Mucosa of descending colon (tissue), 3 donors: Measurements from ENCODE around the gene ADAMTS4. TPM values are rescaled to one million over a fixed set of nuclear protein-coding genes. Genes with fewer than 3 reads are reported as not detected.

Experiments
- ATAC-seq: fragments of 200-7000 bp; cut with Tn5 transposase; one replicate; pipeline ENCODE4 v1.9.1; 2020; ENCODE audit warnings: mild to moderate bottlenecking, moderate library complexity
- DNase-seq, 3 donors: peaks; one replicate each; pipeline ENCODE4 v3.0.0-alpha.2; 2020
- H3K36me3 ChIP-seq: fragments of 200-600 bp; one replicate; pipeline ENCODE4 v1.8.0; 2021; ENCODE audit warnings: low read depth, mild to moderate bottlenecking
- H3K4me1 ChIP-seq: fragments of 200-600 bp; one replicate; pipeline ENCODE4 v1.8.0; 2021; ENCODE audit warnings: low read depth, mild to moderate bottlenecking
- H3K4me3 ChIP-seq: fragments of 200-600 bp; one replicate; pipeline ENCODE4 v1.8.0; 2021; ENCODE audit warnings: mild to moderate bottlenecking
- H3K9me3 ChIP-seq: fragments of 200-600 bp; one replicate; pipeline ENCODE4 v1.8.0; 2021; ENCODE audit warnings: mild to moderate bottlenecking
- intact Hi-C, 2 donors: fragments of 100-400 bp; cut with DNase I in 1 of 2; cut with micrococcal nuclease in 1 of 2; formaldehyde crosslinking; loops; one replicate each; pipeline versions ENCODE4 v1.11.0 to v1.11.1; 2022; cut with DNase I, micrococcal nuclease
- total RNA-seq, 3 donors: library from RNA; stranded (reverse); fragmentation: NEBNext Ultra II Directional in 2 of 3; extraction: Animal tissue kit (Norgen Biotek cat#: 25700) in 2 of 3; gene quantifications; one replicate each; pipeline versions ENCODE4 v1.2.1 to v1.2.4, GENCODE V29; 2021 to 2023
- TF ChIP-seq, protein P1 (sequence below): fragments of 200-600 bp; IDR thresholded peaks from one replicate; pipeline ENCODE4 v1.8.0; 2022; ENCODE audit warnings: antibody characterized with exemption, mild to moderate bottlenecking
- donor health status: DM: no; HTN: no; CAD: no; lungs with moderate emphysema.
- donor health status: DM: no; HTN: no; CAD: no.
- donor health status: DM: no; HTN: yes; CAD: no.

Gene ADAMTS4
- total RNA-seq, 3 donors from 2014 or later: 0.96 to 7.2 (median 3.8) TPM

DNA sequence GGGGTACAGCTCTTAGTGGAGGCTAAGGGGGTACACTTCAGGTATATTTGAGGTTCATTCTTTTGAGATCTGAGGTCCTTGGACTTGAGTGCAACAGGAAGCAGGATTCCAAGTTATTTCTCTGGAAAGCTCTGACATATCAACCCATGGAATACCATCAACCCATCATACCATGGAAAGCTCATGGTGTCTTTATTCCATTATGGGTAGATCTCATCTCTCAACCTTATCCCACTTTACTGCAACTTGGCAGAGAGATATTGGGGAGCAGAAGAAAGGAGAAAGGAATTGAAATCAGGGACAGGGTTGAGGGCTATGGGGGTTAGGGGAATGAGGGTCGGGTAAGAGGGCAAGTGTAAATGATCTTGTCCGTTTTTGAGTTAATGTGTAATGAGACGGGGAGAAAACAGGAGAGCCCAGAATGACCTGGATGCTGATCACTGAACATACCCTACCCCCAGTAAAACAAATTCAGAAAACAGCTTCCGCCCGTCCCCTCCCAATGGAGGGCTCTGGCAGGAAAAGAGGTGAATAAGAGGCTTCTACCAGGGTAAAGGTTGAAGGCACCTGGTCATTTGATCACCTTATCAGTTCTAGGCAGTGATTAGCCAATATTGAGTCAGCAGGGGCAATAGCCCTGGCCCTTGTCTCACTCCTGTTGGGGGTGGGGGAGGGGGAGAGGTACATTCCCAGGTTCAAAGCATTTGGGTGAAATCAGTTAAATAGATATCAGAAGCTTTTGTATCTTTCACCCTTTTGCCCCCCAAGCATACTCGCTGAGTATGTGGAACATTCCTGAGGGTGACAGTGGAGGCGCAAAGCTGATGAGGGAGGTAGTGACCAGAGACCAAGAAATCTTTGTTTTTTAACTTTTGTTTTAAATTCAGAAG lies 25.2 kb upstream of the ADAMTS4 start:
- intact Hi-C loops: loop anchor here in 1 of 2 donors (10.0 kb wide), 1 partner anchor 161 kb away; no protein-coding TSS in a partner anchor
- no peak overlapping the region for H3K4me3 ChIP-seq
- no peaks in the 10 kb centered on the region for H3K9me3 ChIP-seq
- H3K4me1 ChIP-seq: peaks cover 18% of the 10 kb centered on the region
- ATAC-seq: no peak
- no peaks in the 10 kb centered on the region for H3K36me3 ChIP-seq
- DNase-seq: no peak
- TF ChIP-seq, protein P1, sequence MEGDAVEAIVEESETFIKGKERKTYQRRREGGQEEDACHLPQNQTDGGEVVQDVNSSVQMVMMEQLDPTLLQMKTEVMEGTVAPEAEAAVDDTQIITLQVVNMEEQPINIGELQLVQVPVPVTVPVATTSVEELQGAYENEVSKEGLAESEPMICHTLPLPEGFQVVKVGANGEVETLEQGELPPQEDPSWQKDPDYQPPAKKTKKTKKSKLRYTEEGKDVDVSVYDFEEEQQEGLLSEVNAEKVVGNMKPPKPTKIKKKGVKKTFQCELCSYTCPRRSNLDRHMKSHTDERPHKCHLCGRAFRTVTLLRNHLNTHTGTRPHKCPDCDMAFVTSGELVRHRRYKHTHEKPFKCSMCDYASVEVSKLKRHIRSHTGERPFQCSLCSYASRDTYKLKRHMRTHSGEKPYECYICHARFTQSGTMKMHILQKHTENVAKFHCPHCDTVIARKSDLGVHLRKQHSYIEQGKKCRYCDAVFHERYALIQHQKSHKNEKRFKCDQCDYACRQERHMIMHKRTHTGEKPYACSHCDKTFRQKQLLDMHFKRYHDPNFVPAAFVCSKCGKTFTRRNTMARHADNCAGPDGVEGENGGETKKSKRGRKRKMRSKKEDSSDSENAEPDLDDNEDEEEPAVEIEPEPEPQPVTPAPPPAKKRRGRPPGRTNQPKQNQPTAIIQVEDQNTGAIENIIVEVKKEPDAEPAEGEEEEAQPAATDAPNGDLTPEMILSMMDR: no peak

DNA sequence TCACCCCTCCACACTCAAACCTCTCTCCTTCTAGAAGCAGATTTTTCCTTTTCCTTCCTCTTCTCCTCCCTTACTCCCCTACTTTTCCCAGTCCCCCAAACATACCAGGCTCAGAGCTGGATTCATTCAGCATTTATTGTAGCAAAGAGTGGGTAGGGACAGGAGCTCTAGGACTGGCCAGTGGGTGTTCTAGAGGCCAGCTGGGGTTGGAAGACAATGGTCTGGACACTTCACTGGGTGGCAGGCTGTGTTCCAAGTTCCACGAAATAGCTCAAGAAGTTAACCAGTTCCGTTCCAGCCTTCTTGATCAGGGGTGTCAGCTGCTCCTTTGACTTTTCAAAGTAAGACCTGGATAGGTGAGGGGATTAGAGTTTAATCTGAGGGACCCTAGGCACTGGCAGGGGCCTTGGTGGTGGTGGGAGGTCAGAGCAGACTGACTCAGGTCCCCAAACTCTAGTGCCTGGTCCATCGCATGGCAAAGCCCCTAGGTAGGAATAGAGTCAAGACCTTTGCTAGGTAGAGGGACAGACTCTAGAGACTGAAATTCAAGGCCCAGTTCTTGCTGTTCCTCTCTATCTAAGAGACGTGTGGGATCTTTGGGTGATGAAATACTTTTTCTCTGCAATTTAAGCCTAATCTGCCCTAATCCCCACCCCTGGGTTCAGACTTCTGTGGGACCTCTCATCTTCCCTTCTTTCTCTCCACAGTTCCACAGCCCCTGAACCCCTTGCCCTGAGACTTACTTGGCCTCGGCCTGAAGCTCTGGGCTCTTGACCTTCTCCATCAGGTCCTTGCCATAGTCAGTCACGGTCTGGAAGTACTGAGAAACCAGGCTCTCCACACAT lies 23.5 kb upstream of the ADAMTS4 start:
- ATAC-seq: no peak

GRCh38 chr1:161220002-161220401 lies 21.1 kb upstream of the ADAMTS4 start:
- Histone ChIP-seq H3K4me1 (no peaks in the 10 kb centered on the region), H3K9me3 (no peaks in the 10 kb centered on the region), H3K36me3 (no peaks in the 10 kb centered on the region), H3K4me3 (no peak overlapping the region)
- intact Hi-C loops: loop anchor here in 1 of 2 donors (10.0 kb wide), 1 partner anchor 165 kb away; no protein-coding TSS in a partner anchor
- ATAC-seq (no peak), DNase-seq (no peak)
- TF ChIP-seq, protein P1: no peak

More for the DNA sequence above, 23.5 kb upstream of the ADAMTS4 start:
- TF ChIP-seq, protein P1: no peak
- no peaks in the 10 kb centered on the region for H3K9me3 ChIP-seq
- peaks cover 14% of the 10 kb centered on the region for H3K4me1 ChIP-seq
- no peaks in the 10 kb centered on the region for H3K36me3 ChIP-seq
- H3K4me3 ChIP-seq: no peak overlapping the region
- intact Hi-C loops: loop anchor here in 1 of 2 donors (10.0 kb wide), 1 partner anchor 162 kb away; no protein-coding TSS in a partner anchor
- DNase-seq: no peak

DNA sequence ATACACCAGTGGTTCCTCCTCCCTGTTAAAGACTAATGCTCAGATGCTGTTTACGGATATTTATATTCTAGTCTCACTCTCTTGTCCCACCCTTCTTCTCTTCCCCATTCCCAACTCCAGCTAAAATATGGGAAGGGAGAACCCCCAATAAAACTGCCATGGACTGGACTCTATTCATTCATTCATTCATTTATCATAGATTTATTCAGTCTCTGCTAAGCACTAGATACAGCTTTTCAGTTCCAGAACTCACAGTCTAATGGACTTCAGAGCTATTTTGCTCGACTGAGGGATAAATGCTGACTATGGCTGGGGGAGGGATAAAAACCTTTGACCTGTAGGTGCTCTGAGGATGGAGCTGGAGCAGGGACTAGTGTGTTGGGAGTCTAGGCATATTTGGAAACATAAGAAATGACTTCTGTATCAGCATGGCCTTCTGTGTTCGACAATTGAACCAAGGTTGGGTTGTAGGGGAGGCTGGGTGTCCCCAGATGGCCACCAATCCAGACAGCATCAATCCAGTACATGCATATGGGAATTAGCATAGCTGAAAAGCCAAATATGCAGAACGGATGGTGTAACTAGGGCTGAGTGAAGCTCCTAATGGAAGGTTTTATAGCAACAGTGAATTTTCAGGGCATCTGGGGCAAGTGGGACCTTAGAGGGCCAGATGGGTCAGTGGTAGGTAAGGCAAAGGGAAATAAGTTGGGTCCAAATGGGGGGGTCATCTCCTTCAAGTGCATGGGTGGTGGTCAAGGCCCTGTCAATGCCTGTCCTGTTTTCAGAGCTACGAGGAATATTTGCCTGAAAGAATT lies 20.4 kb upstream of the ADAMTS4 start:
- Histone ChIP-seq H3K4me1 (no peaks in the 10 kb centered on the region), H3K9me3 (no peaks in the 10 kb centered on the region), H3K36me3 (no peaks in the 10 kb centered on the region), H3K4me3 (no peak overlapping the region)
- TF ChIP-seq, protein P1: no peak
- DNase-seq (no peak), ATAC-seq (no peak)
- intact Hi-C loops: no loop called here
